ENCODE data around the gene CYP2U1.
"Not testable (repeated sequence)": the region's sequence is repeated elsewhere in the genome, so short reads cannot be mapped to it uniquely, and the experiment has no call there.

The CYP2U1 gene

GRCh38 chr4:107956011-107956410, 24.7 kb downstream of the CYP2U1 start:
- H3K9ac ChIP-seq (ENCODE audit: low read length): no peak overlapping the region
- no peak overlapping the region for H3K4me2 ChIP-seq (ENCODE audit: low read depth, low read length)
- no peaks in the 10 kb centered on the region for H3K27me3 ChIP-seq (replicated peaks; ENCODE audit: insufficient read depth, low read length)
- no peak overlapping the region for H3K4me3 ChIP-seq (ENCODE audit: low read length)
- no peaks in the 10 kb centered on the region for H3K79me2 ChIP-seq (ENCODE audit: low read length)
- H4K20me1 ChIP-seq (ENCODE audit: insufficient read depth, low read length): no peaks in the 10 kb centered on the region
- no peaks in the 10 kb centered on the region for H3K9me2 ChIP-seq (replicated peaks; ENCODE audit: insufficient read depth, low read length)
- TF ChIP-seq CTCF (IDR thresholded peaks at IDR 0.05; ENCODE audit: low read length): no peak
- no peak for TF ChIP-seq EZH2 (optimal IDR thresholded peaks at IDR 0.05; ENCODE audit: low read depth, low read length)
- TF ChIP-seq EZH2phosphoT487 (IDR thresholded peaks at IDR 0.05; ENCODE audit: low read length): no peak
- H3K27ac ChIP-seq (ENCODE audit: low read length): no peak overlapping the region
- H3K36me3 ChIP-seq (replicated peaks; ENCODE audit: insufficient read depth, low read length): no peaks in the 10 kb centered on the region
- H3K4me1 ChIP-seq (ENCODE audit: low read length): no peaks in the 10 kb centered on the region
- no peak overlapping the region for H2AFZ ChIP-seq (ENCODE audit: low read length)
- no peaks in the 10 kb centered on the region for H3K9me3 ChIP-seq (replicated peaks; ENCODE audit: insufficient read depth, low read length)
- no peak for DNase-seq
- no peaks in the 10 kb centered on the region for H3F3A ChIP-seq (ENCODE audit: insufficient read depth, low read length)

- H2AFZ ChIP-seq (ENCODE audit: low read length): no peak overlapping the region
- H3K4me2 ChIP-seq (ENCODE audit: low read depth, low read length): no peak overlapping the region
- no peaks in the 10 kb centered on the region for H3K27me3 ChIP-seq (replicated peaks; ENCODE audit: insufficient read depth, low read length)
- no peaks in the 10 kb centered on the region for H3F3A ChIP-seq (ENCODE audit: insufficient read depth, low read length)
- no peak overlapping the region for H3K4me3 ChIP-seq (ENCODE audit: low read length)
- H3K36me3 ChIP-seq (replicated peaks; ENCODE audit: insufficient read depth, low read length): no peaks in the 10 kb centered on the region
- no peak for DNase-seq
- no peaks in the 10 kb centered on the region for H3K4me1 ChIP-seq (ENCODE audit: low read length)
- no peaks in the 10 kb centered on the region for H3K79me2 ChIP-seq (ENCODE audit: low read length)
- H3K9me3 ChIP-seq (replicated peaks; ENCODE audit: insufficient read depth, low read length): no peaks in the 10 kb centered on the region
- H3K9me2 ChIP-seq (replicated peaks; ENCODE audit: insufficient read depth, low read length): no peaks in the 10 kb centered on the region
- H3K27ac ChIP-seq (ENCODE audit: low read length): no peak overlapping the region
- no peaks in the 10 kb centered on the region for H4K20me1 ChIP-seq (ENCODE audit: insufficient read depth, low read length)
- H3K9ac ChIP-seq (ENCODE audit: low read length): no peak overlapping the region
- TF ChIP-seq EZH2phosphoT487 (IDR thresholded peaks at IDR 0.05; ENCODE audit: low read length) (no peak), CTCF (IDR thresholded peaks at IDR 0.05; ENCODE audit: low read length) (no peak), EZH2 (optimal IDR thresholded peaks at IDR 0.05; ENCODE audit: low read depth, low read length) (no peak)
Observed at GRCh38 chr4:107966903-107967302, 35.6 kb downstream of the CYP2U1 start.

GRCh38 chr4:107967519-107967918, 36.2 kb downstream of the CYP2U1 start:
- not testable (repeated sequence) for H3K9me2 ChIP-seq (replicated peaks; ENCODE audit: insufficient read depth, low read length); H3F3A ChIP-seq (ENCODE audit: insufficient read depth, low read length); H4K20me1 ChIP-seq (ENCODE audit: insufficient read depth, low read length); DNase-seq; H3K4me3 ChIP-seq (ENCODE audit: low read length); H2AFZ ChIP-seq (ENCODE audit: low read length); H3K27ac ChIP-seq (ENCODE audit: low read length); H3K4me1 ChIP-seq (ENCODE audit: low read length); H3K36me3 ChIP-seq (replicated peaks; ENCODE audit: insufficient read depth, low read length); H3K79me2 ChIP-seq (ENCODE audit: low read length); H3K9ac ChIP-seq (ENCODE audit: low read length); H3K9me3 ChIP-seq (replicated peaks; ENCODE audit: insufficient read depth, low read length); H3K27me3 ChIP-seq (replicated peaks; ENCODE audit: insufficient read depth, low read length); H3K4me2 ChIP-seq (ENCODE audit: low read depth, low read length)

GRCh38 chr4:107967921-107968320, 36.6 kb downstream of the CYP2U1 start:
- not testable (repeated sequence) for H3K27me3 ChIP-seq (replicated peaks; ENCODE audit: insufficient read depth, low read length); H3K36me3 ChIP-seq (replicated peaks; ENCODE audit: insufficient read depth, low read length); H3K4me3 ChIP-seq (ENCODE audit: low read length); H3F3A ChIP-seq (ENCODE audit: insufficient read depth, low read length); H3K4me1 ChIP-seq (ENCODE audit: low read length); H3K9me2 ChIP-seq (replicated peaks; ENCODE audit: insufficient read depth, low read length); H3K4me2 ChIP-seq (ENCODE audit: low read depth, low read length); H3K9me3 ChIP-seq (replicated peaks; ENCODE audit: insufficient read depth, low read length); H3K9ac ChIP-seq (ENCODE audit: low read length); H2AFZ ChIP-seq (ENCODE audit: low read length); DNase-seq; H3K27ac ChIP-seq (ENCODE audit: low read length); H3K79me2 ChIP-seq (ENCODE audit: low read length); H4K20me1 ChIP-seq (ENCODE audit: insufficient read depth, low read length)

Measured in MM.1S (cell line).